ENCODE data around the gene SLC38A4.

GRCh38 chr12:46751173-46751572 lies 74.6 kb downstream of the SLC38A4 start:
- TF ChIP-seq EZH2 (IDR thresholded peaks at IDR 0.05; ENCODE audit: insufficient read depth, poor library complexity, severe bottlenecking), result no peak
- no peak for TF ChIP-seq EZH2phosphoT487 (IDR thresholded peaks at IDR 0.05; ENCODE audit: insufficient read depth, low read depth)

Data from GM23248 (cell line).